Measurements from ENCODE around the gene SYNDIG1L. TPM values are rescaled to one million over a fixed set of nuclear protein-coding genes. Genes with fewer than 3 reads are reported as not detected.

Gene SYNDIG1L
- total RNA-seq, 1 experiment from 2014 or later: not detected

DNA sequence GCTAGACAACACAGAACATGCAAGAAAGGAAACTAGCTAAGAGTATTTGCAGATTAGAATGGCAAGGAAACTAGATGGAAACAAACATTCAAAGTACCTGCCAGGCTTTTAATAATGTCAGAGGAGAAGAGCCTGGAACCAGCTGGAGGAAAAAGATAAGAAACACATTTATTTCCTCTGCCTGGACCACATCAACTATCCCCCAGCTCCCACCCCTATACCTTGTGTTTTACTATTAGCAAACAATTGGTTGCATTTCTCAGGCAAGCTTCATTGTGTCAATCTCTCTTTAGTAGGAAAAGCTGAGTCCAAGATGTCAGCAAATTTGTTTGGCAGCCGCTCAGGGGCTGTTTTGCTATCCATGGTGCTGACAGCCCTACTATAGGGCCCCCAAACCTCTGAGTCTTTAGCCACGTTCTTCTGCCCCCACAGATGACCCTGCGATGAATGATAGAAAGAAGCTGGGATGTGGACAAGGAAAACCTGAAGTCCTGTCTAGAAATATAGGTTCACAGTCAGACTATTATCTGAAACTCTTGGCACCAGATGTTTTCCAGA lies 11.6 kb upstream of the SYNDIG1L start:
- Histone ChIP-seq H3K9ac (ENCODE audit: low read length) (no peak overlapping the region), H2AFZ (ENCODE audit: low read length) (no peak overlapping the region), H3K36me3 (ENCODE audit: low read depth, low read length) (no peaks in the 10 kb centered on the region), H3K4me3 (ENCODE audit: low read length) (no peak overlapping the region), H3K4me1 (ENCODE audit: insufficient read depth, low read length) (no peaks in the 10 kb centered on the region), H3K4me2 (ENCODE audit: low read length) (no peak overlapping the region), H3K27ac (ENCODE audit: low read length) (no peak overlapping the region), H4K20me1 (ENCODE audit: low read length) (no peaks in the 10 kb centered on the region), H3K9me2 (replicated peaks; ENCODE audit: low read length) (no peaks in the 10 kb centered on the region), H3K9me3 (ENCODE audit: low read length) (no peaks in the 10 kb centered on the region), H3K79me2 (ENCODE audit: low read length) (no peaks in the 10 kb centered on the region), H3K27me3 (ENCODE audit: low read length) (peaks cover 60% of the 10 kb centered on the region), H3F3A (ENCODE audit: low read length, unreplicated experiment) (no peaks in the 10 kb centered on the region)
- ChIA-PET CTCF (no interaction called here), POLR2A (ENCODE audit: unreplicated experiment) (no interaction called here)
- intact Hi-C loops (cut with micrococcal nuclease): no loop called here
- ATAC-seq: no peak
- no peak for TF ChIP-seq EZH2phosphoT487 (IDR thresholded peaks at IDR 0.05; ENCODE audit: borderline replicate concordance, low read length)
- TF ChIP-seq EZH2 (IDR thresholded peaks at IDR 0.05; ENCODE audit: low read length, unreplicated experiment): no peak
- TF ChIP-seq CTCF (conservative IDR thresholded peaks at IDR 0.05; ENCODE audit: low read depth, low read length): no peak
- peak; percentile 24 for DNase-seq
- BruUV-seq (replicated peaks): no TSS peak

- intact Hi-C loops (cut with micrococcal nuclease): no loop called here
- no peak overlapping the region for H3K4me2 ChIP-seq (ENCODE audit: low read length)
- H2AFZ ChIP-seq (ENCODE audit: low read length): no peak overlapping the region
- no peaks in the 10 kb centered on the region for H3K9me3 ChIP-seq (ENCODE audit: low read length)
- no peaks in the 10 kb centered on the region for H3F3A ChIP-seq (ENCODE audit: low read length, unreplicated experiment)
- ChIA-PET POLR2A (ENCODE audit: unreplicated experiment) (no interaction called here), CTCF (no interaction called here)
- no peaks in the 10 kb centered on the region for H3K9me2 ChIP-seq (replicated peaks; ENCODE audit: low read length)
- H3K4me3 ChIP-seq (ENCODE audit: low read length): no peak overlapping the region
- H3K27ac ChIP-seq (ENCODE audit: low read length): no peak overlapping the region
- peaks cover 60% of the 10 kb centered on the region for H3K27me3 ChIP-seq (ENCODE audit: low read length)
- DNase-seq (no peak), ATAC-seq (no peak)
- H3K9ac ChIP-seq (ENCODE audit: low read length): no peak overlapping the region
- no peak for TF ChIP-seq EZH2phosphoT487 (IDR thresholded peaks at IDR 0.05; ENCODE audit: borderline replicate concordance, low read length)
- no peak for TF ChIP-seq CTCF (conservative IDR thresholded peaks at IDR 0.05; ENCODE audit: low read depth, low read length)
- TF ChIP-seq EZH2 (IDR thresholded peaks at IDR 0.05; ENCODE audit: low read length, unreplicated experiment): no peak
- H3K4me1 ChIP-seq (ENCODE audit: insufficient read depth, low read length): no peaks in the 10 kb centered on the region
- no peaks in the 10 kb centered on the region for H4K20me1 ChIP-seq (ENCODE audit: low read length)
- BruUV-seq (replicated peaks): no TSS peak
- no peaks in the 10 kb centered on the region for H3K36me3 ChIP-seq (ENCODE audit: low read depth, low read length)
- no peaks in the 10 kb centered on the region for H3K79me2 ChIP-seq (ENCODE audit: low read length)
Observed at GRCh38 chr14:74434294-74434693, 8.3 kb upstream of the SYNDIG1L start.

DNA sequence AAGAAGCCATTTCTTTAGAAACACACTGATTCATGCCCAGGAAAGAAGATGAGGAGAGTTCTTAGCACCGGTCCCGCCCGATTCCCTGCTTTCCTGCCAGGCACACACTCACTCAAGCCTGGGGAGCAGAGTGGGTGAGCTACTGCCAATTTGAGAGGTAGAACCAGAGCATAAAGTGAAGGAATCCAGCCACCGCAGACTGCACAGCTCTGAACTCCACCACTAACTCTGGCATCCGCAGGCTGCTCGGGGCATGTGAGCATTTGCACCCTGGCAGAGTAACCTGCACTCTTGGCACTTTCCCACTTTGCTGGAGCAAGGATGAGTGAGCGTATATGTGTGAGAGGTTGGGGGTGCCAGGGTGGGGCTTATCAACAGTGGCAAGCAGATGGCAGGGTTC lies 4.0 kb upstream of the SYNDIG1L start:
- no peak overlapping the region for H2AFZ ChIP-seq (ENCODE audit: low read length)
- no peak overlapping the region for H3K4me2 ChIP-seq (ENCODE audit: low read length)
- H3K27ac ChIP-seq (ENCODE audit: low read length): no peak overlapping the region
- no peaks in the 10 kb centered on the region for H4K20me1 ChIP-seq (ENCODE audit: low read length)
- TF ChIP-seq EZH2 (IDR thresholded peaks at IDR 0.05; ENCODE audit: low read length, unreplicated experiment): no peak
- TF ChIP-seq EZH2phosphoT487 (IDR thresholded peaks at IDR 0.05; ENCODE audit: borderline replicate concordance, low read length): no peak
- TF ChIP-seq CTCF (conservative IDR thresholded peaks at IDR 0.05; ENCODE audit: low read depth, low read length): no peak
- no peak overlapping the region for H3K9ac ChIP-seq (ENCODE audit: low read length)
- H3K4me3 ChIP-seq (ENCODE audit: low read length): no peak overlapping the region
- H3K36me3 ChIP-seq (ENCODE audit: low read depth, low read length): no peaks in the 10 kb centered on the region
- intact Hi-C loops (cut with micrococcal nuclease): no loop called here
- CTCF ChIA-PET: no interaction called here
- no peak for DNase-seq
- no peaks in the 10 kb centered on the region for H3K9me3 ChIP-seq (ENCODE audit: low read length)
- BruUV-seq (replicated peaks): no TSS peak
- POLR2A ChIA-PET (ENCODE audit: unreplicated experiment): no interaction called here
- no peaks in the 10 kb centered on the region for H3K79me2 ChIP-seq (ENCODE audit: low read length)
- H3K4me1 ChIP-seq (ENCODE audit: insufficient read depth, low read length): no peaks in the 10 kb centered on the region
- no peaks in the 10 kb centered on the region for H3F3A ChIP-seq (ENCODE audit: low read length, unreplicated experiment)
- H3K27me3 ChIP-seq (ENCODE audit: low read length): peaks cover 50% of the 10 kb centered on the region
- no peak for ATAC-seq
- no peaks in the 10 kb centered on the region for H3K9me2 ChIP-seq (replicated peaks; ENCODE audit: low read length)
